ENCODE measurements around the gene PLXNA2.

DNA sequence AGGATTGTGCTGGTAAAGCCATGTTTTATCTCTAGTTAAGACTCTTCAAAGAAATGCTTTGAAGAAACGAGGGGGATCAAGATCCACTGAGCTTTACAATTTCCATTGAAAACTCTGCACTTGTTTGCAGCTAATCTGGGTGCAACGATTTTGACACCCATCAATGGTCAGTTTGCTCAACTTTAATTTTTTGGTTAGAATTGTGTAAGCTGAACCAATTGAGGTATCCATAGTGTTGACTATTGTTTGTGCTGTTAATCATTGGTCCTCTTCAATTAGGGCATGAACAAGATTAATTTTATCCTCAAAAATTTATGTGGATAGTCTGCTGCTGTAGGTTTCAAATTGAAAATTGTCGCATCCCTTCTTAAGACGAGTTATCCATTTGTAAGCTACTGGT lies 17.7 kb upstream of the PLXNA2 start:
- TF ChIP-seq, protein P1, sequence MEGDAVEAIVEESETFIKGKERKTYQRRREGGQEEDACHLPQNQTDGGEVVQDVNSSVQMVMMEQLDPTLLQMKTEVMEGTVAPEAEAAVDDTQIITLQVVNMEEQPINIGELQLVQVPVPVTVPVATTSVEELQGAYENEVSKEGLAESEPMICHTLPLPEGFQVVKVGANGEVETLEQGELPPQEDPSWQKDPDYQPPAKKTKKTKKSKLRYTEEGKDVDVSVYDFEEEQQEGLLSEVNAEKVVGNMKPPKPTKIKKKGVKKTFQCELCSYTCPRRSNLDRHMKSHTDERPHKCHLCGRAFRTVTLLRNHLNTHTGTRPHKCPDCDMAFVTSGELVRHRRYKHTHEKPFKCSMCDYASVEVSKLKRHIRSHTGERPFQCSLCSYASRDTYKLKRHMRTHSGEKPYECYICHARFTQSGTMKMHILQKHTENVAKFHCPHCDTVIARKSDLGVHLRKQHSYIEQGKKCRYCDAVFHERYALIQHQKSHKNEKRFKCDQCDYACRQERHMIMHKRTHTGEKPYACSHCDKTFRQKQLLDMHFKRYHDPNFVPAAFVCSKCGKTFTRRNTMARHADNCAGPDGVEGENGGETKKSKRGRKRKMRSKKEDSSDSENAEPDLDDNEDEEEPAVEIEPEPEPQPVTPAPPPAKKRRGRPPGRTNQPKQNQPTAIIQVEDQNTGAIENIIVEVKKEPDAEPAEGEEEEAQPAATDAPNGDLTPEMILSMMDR (conservative IDR thresholded peaks at IDR 0.05; ENCODE audit: low read depth, low read length), result no peak
- TF ChIP-seq FOS (IDR thresholded peaks at IDR 0.05; ENCODE audit: low read depth, low read length), result no peak
- TF ChIP-seq, protein P2, sequence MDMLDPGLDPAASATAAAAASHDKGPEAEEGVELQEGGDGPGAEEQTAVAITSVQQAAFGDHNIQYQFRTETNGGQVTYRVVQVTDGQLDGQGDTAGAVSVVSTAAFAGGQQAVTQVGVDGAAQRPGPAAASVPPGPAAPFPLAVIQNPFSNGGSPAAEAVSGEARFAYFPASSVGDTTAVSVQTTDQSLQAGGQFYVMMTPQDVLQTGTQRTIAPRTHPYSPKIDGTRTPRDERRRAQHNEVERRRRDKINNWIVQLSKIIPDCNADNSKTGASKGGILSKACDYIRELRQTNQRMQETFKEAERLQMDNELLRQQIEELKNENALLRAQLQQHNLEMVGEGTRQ (IDR thresholded peaks at IDR 0.05; ENCODE audit: low read depth, low read length), result no peak
